Kidney glomerular epithelial cell (primary cell): Measurements from ENCODE around the gene ACAA2.

Experiments
- DNase-seq: peaks from one replicate; lab custom pipeline; 2025; lab: John Stamatoyannopoulos, UW

Gene ACAA2

GRCh38 chr18:49845629-49846360, 32.5 kb upstream of the ACAA2 start:
- no peak for DNase-seq

- no peak for DNase-seq
Measured at GRCh38 chr18:49844903-49845302, 31.6 kb upstream of the ACAA2 start.

GRCh38 chr18:49843778-49844625, 30.7 kb upstream of the ACAA2 start:
- DNase-seq, result no peak

- no peak for DNase-seq
Measured at GRCh38 chr18:49843131-49843530, 29.8 kb upstream of the ACAA2 start.

- no peak for DNase-seq
Measured at GRCh38 chr18:49842656-49843055, 29.3 kb upstream of the ACAA2 start.

- DNase-seq, result no peak
Measured at GRCh38 chr18:49841236-49842217, 28.2 kb upstream of the ACAA2 start.

- peak; percentile 90 for DNase-seq
Measured at GRCh38 chr18:49839012-49839411, 25.7 kb upstream of the ACAA2 start.

GRCh38 chr18:49838381-49838780, 25.0 kb upstream of the ACAA2 start:
- no peak for DNase-seq

GRCh38 chr18:49837889-49838288, 24.6 kb upstream of the ACAA2 start:
- DNase-seq, result no peak

GRCh38 chr18:49837316-49837835, 24.0 kb upstream of the ACAA2 start:
- DNase-seq, result peak; percentile 16

GRCh38 chr18:49835405-49835804, 22.1 kb upstream of the ACAA2 start:
- DNase-seq, result no peak

- DNase-seq, result no peak
Measured at GRCh38 chr18:49834258-49834657, 20.9 kb upstream of the ACAA2 start.

GRCh38 chr18:49833814-49834213, 20.5 kb upstream of the ACAA2 start:
- no peak for DNase-seq

GRCh38 chr18:49832221-49832647, 18.9 kb upstream of the ACAA2 start:
- no peak for DNase-seq

- no peak for DNase-seq
Measured at GRCh38 chr18:49827996-49828395, 14.7 kb upstream of the ACAA2 start.

GRCh38 chr18:49819823-49820671, 6.7 kb upstream of the ACAA2 start:
- no peak for DNase-seq

- DNase-seq, result no peak
Measured at GRCh38 chr18:49819071-49819662, 5.8 kb upstream of the ACAA2 start.

- DNase-seq, result no peak
Measured at GRCh38 chr18:49817947-49818346, 4.6 kb upstream of the ACAA2 start.

- no peak for DNase-seq
Measured at GRCh38 chr18:49815927-49816326, 2.6 kb upstream of the ACAA2 start.

- DNase-seq, result peak; percentile 35
Measured at GRCh38 chr18:49814147-49814499, 790 bp upstream of the ACAA2 start.

- DNase-seq, result no peak
Measured at GRCh38 chr18:49813069-49813318, 339 bp downstream of the ACAA2 start.
